GM18867 (cell line): Measurements from ENCODE around the gene OXLD1.
"Not testable (repeated sequence)": the region's sequence is repeated elsewhere in the genome, so short reads cannot be mapped to it uniquely, and the experiment has no call there.

Experiments used
- ATAC-seq: cut with Tn5 transposase; IDR thresholded peaks from one replicate; pipeline ENCODE4 v1.9.1; 2021; ENCODE audit warnings: mild to moderate bottlenecking, moderate library complexity; ENCODE audit not compliant: unreplicated experiment

Gene OXLD1

DNA sequence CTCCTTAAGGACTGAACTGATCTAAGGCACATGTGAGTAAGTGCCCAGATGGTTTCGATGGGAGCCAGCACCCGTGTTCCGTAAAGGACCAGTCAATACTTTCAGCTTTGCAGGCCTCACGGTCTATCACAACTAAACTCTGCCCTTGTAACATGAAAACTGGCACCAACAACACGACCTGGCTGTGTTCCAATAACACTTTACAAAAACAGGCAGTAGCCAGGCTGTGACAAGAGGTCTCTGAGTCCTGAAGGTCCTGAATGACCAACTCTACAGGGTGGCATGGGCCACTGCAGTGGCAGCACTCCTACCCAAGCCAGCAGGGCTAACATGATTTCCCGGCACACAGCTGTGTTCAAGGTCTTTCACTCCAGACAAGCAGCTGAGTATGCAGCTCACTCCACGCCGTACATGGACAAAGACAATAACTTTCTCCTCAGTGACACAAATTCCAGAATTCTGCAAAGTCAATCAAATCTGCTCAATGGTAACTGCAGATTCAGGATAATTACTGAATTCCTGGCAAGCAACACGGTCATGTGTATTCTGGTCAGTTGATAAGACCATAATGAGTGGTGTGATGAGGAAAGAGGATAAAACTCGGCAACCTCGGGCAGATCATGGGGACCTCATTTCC lies 44.8 kb downstream of the OXLD1 start:
- ATAC-seq, result no peak

DNA sequence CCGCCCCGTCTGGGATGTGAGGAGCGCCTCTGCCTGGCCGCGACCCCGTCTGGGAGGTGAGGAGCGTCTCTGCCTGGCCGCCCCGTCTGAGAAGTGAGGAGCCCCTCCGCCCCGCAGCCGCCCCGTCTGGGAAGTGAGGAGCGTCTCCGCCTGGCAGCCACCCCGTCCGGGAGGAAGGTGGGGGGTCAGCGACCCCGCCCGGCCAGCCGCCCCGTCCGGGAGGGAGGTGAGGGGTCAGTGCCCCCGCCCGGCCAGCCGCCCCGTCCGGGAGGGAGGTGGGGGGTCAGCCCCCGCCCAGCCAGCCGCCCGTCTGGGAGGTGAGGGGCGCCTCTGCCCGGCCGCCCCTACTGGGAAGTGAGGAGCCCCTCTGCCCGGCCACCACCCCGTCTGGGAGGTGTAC lies 48.1 kb downstream of the OXLD1 start:
- ATAC-seq, result not testable (repeated sequence)

DNA sequence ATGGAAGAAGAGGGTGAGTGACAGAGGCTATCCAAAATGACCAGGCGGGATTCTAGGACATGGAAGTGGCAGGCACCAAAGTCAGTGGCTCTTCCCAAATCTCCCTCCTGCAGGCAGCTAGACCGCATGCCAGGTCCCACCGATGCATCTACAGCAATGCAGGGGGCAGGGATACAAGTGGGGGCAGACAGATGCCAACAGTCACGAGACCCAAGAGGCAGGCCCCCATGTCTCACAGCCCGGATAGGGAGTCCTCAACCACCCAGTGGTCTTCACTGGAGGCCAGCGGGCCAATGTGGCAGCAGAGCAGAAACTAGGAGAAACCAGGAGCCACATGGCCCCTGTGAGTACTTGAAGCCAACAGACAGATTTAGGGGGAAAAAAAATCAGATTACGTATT lies 49.5 kb downstream of the OXLD1 start:
- no peak for ATAC-seq

DNA sequence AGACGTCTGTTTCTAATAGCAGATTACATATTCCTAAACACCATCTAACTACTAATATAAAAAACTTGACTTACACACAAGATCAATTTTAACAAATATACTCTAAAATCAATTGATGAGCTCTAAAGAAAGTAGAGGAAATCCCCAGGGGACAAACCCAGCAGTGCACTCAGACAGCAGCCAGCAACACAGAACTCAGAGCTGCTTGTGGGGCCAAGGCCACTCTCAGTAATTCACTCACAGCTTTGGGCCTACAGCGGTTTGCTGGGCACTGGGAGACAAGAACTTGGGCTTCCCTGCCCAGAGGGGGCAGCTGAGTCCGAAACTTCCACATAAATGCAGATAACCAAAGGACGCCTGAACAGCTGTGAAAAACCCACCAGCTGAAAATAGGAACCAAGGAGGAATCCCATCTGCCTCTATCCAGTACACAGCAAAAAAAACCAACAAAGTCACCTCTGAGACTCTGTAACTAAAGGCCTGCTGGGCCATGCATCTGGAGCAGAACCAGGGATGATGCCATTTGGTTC lies 50.9 kb downstream of the OXLD1 start:
- ATAC-seq, result no peak
